HCT116 (cell line): ENCODE measurements around the gene CDC14B. TPM values are rescaled to one million over a fixed set of nuclear protein-coding genes. Genes with fewer than 3 reads are reported as not detected.
"Not testable (repeated sequence)": the region's sequence is repeated elsewhere in the genome, so short reads cannot be mapped to it uniquely, and the experiment has no call there.

Source experiments
- ATAC-seq: fragments of 200-7000 bp; cut with Tn5 transposase; 2 replicates; pipeline ENCODE4 v1.9.1; 2020; ENCODE audit warnings: mild to moderate bottlenecking, moderate library complexity
- BruUV-seq: library from RNA; stranded (reverse); fragments of 400-500 nt; replicated peaks from 2 replicates; lab custom pipeline; 2021; lab: Mats Ljungman, UMichigan
- CTCF ChIA-PET: fragments of 300-600 bp; sonication (Branson Sonifier 250); formaldehyde crosslinking; loops from one replicate; lab custom pipeline; 2021; ENCODE audit warnings: antibody characterized with exemption; lab: Charles Lee
- POLR2A ChIA-PET: fragments of 300-600, 350-600 bp; sonication (Branson Sonifier 250); formaldehyde crosslinking; loops from one replicate; lab custom pipeline; 2021; ENCODE audit warnings: antibody characterized with exemption; lab: Charles Lee
- RAD21 ChIA-PET, 2 experiments: fragments of 300-600 bp; sonication (Branson Sonifier 250); formaldehyde crosslinking; loops; one replicate each; lab custom pipeline; 2023; ENCODE audit warnings: low total read pairs in 2 of 2; ENCODE audit not compliant: uncharacterized antibody in 2 of 2, unreplicated experiment in 2 of 2, low non-redundant PET in 1 of 2; lab: Charles Lee
- DNase-seq: peaks from one replicate; pipeline ENCODE4 v3.0.0-alpha.2; 2010; ENCODE audit warnings: low read depth, low spot score
- H2AFZ ChIP-seq: fragments of 200-600 bp; shearing (Covaris generic), sonication (generic); 2 replicates; pipeline ENCODE4 v1.6.1; 2017; ENCODE audit warnings: low read depth, mixed run types, mixed read lengths, antibody characterized with exemption, low read length; ENCODE audit not compliant: poor library complexity, severe bottlenecking
- H3K27ac ChIP-seq: 2 replicates; pipeline ENCODE4 v1.5.1; 2012; ENCODE audit warnings: low read depth, low read length
- H3K27me3 ChIP-seq: fragments of 200-600 bp; sonication (generic); 2 replicates; pipeline ENCODE4 v1.6.1; 2016; ENCODE audit warnings: mixed run types, low read length, mixed read lengths; ENCODE audit not compliant: insufficient read depth
- H3K36me3 ChIP-seq, 2 experiments: fragments of 200-500 bp in 1 of 2; fragments of 200-600 bp in 1 of 2; sonication (Bioruptor generic) in 1 of 2; sonication (generic) in 1 of 2; 2 replicates each; pipeline versions ENCODE4 v1.5.1 to v1.6.1; 2014 to 2016; ENCODE audit warnings: low read length in 2 of 2, inconsistent platforms in 1 of 2, mixed read lengths in 1 of 2, mixed run types in 1 of 2; ENCODE audit not compliant: insufficient read depth in 2 of 2, control insufficient read depth in 1 of 2
- H3K4me1 ChIP-seq, 2 experiments: fragments of 200-600 bp in 1 of 2; sonication (generic) in 1 of 2; 2 replicates each; pipeline versions ENCODE4 v1.5.1 to v1.6.1; 2012 to 2017; ENCODE audit warnings: low read length in 2 of 2, inconsistent platforms in 1 of 2, mild to moderate bottlenecking in 1 of 2, mixed read lengths in 1 of 2, mixed run types in 1 of 2, moderate library complexity in 1 of 2; ENCODE audit not compliant: insufficient read depth in 2 of 2, control insufficient read depth in 1 of 2
- H3K4me2 ChIP-seq: fragments of 200-600 bp; sonication (generic); 2 replicates; pipeline ENCODE4 v1.6.1; 2017; ENCODE audit warnings: mixed run types, low read length, mixed read lengths
- H3K4me3 ChIP-seq, 2 experiments: fragments of 200-600 bp in 1 of 2; sonication (generic) in 1 of 2; replicated peaks in 1 of 2; 2 replicates each; pipeline ENCODE4 v1.5.1; 2011 to 2016; ENCODE audit warnings: low read length in 2 of 2, control low read depth in 1 of 2, low read depth in 1 of 2, mild to moderate bottlenecking in 1 of 2, mixed read lengths in 1 of 2, mixed run types in 1 of 2
- H3K79me2 ChIP-seq: fragments of 200-600 bp; sonication (generic); 2 replicates; pipeline ENCODE4 v1.6.1; 2017; ENCODE audit warnings: mild to moderate bottlenecking, mixed run types, low read length, moderate library complexity, mixed read lengths; ENCODE audit not compliant: insufficient read depth
- H3K9ac ChIP-seq: fragments of 200-600 bp; sonication (generic); 2 replicates; pipeline ENCODE4 v1.6.1; 2016; ENCODE audit warnings: low read length, mixed read lengths
- H3K9me2 ChIP-seq: fragments of 200-600 bp; sonication (generic), shearing (Covaris generic); 2 replicates; pipeline ENCODE4 v1.6.1; 2017; ENCODE audit warnings: mixed run types, mild to moderate bottlenecking, moderate library complexity; ENCODE audit not compliant: insufficient read depth
- H3K9me3 ChIP-seq, 2 experiments: fragments of 200-500 bp in 1 of 2; fragments of 200-600 bp in 1 of 2; sonication (Bioruptor generic) in 1 of 2; sonication (generic) in 1 of 2; 2 replicates each; pipeline ENCODE4 v1.6.1; 2014 to 2017; ENCODE audit warnings: low read length in 2 of 2, mixed read lengths in 2 of 2, inconsistent platforms in 1 of 2, low read depth in 1 of 2, mild to moderate bottlenecking in 1 of 2, mixed run types in 1 of 2, moderate library complexity in 1 of 2; ENCODE audit not compliant: control insufficient read depth in 1 of 2, insufficient read depth in 1 of 2
- H4K20me1 ChIP-seq: fragments of 200-600 bp; sonication (generic), shearing (Covaris generic); 2 replicates; pipeline ENCODE4 v1.6.1; 2017; ENCODE audit warnings: mixed run types, mild to moderate bottlenecking, moderate library complexity; ENCODE audit not compliant: insufficient read depth
- EZH2 ChIP-seq: fragments of 200-600 bp; sonication (generic); IDR thresholded peaks from 2 replicates; pipeline ENCODE4 v1.6.1; 2017; ENCODE audit warnings: antibody characterized with exemption, mixed run types
- POLR2A ChIP-seq: IDR thresholded peaks from 2 replicates; pipeline ENCODE4 v1.7.0; 2011; ENCODE audit warnings: borderline replicate concordance; ENCODE audit not compliant: insufficient read depth, insufficient read length; ENCODE audit errors: extremely low read depth
- POLR2AphosphoS5 ChIP-seq: IDR thresholded peaks from 2 replicates; pipeline ENCODE4 v1.6.1; 2011; ENCODE audit warnings: mild to moderate bottlenecking, low read depth, low read length, moderate library complexity
- SP1 ChIP-seq: IDR thresholded peaks from 2 replicates; pipeline ENCODE4 v1.6.1; 2012; ENCODE audit warnings: low read depth
- ZBTB33 ChIP-seq: IDR thresholded peaks from 2 replicates; pipeline ENCODE4 v1.6.1; 2011; ENCODE audit warnings: mild to moderate bottlenecking, low read length, moderate library complexity; ENCODE audit not compliant: insufficient replicate concordance; ENCODE audit errors: extremely low read depth
- intact Hi-C: fragments of 100-400 bp; cut with micrococcal nuclease; formaldehyde crosslinking; loops from 2 replicates; pipeline ENCODE4 v1.10.0; 2022
- total RNA-seq: library from RNA; stranded (reverse); gene quantifications from one replicate; pipeline ENCODE4 v1.2.1, GENCODE V29; 2021; ENCODE audit not compliant: unreplicated experiment

Gene CDC14B
- total RNA-seq, 1 experiment from 2014 or later, result 21.6 TPM

DNA sequence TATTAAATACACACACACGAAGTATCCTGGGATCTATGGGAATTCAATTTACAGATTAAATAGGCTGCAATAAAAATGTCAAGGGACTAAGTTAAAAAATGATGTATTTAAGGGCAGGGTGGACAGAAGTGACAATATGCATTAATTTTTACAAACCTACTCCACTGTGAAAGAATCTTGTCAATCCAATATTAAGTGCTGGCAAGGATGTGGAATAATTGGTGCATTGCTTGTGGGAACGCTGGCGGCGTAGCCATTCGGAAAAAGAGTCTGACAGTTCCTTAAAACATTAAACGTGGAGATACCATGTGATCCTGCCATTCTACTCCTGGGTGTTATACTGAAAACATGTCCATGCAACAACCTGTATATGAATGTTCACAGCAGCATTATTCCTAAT is 4.2 kb downstream of the CDC14B start:
- Histone ChIP-seq H3K9ac (no peak overlapping the region), H3K9me3 (no peaks in the 10 kb centered on the region), H3K4me2 (no peak overlapping the region), H3K9me2 (no peaks in the 10 kb centered on the region), H3K36me3 (no peaks in the 10 kb centered on the region), H3K4me1 (peaks cover 11 to 33% of the 10 kb centered on the region in 2 experiments; a peak in 3 of 4 replicates), H3K4me3 (no peak overlapping the region), H4K20me1 (no peaks in the 10 kb centered on the region), H2AFZ (no peak overlapping the region), H3K27ac (no peak overlapping the region), H3K27me3 (no peaks in the 10 kb centered on the region), H3K79me2 (peaks cover 82% of the 10 kb centered on the region)
- ChIA-PET CTCF (no interaction called here), RAD21 (no interaction called here), POLR2A (no interaction called here)
- ATAC-seq (no peak), DNase-seq (no peak)
- no peak for TF ChIP-seq POLR2AphosphoS5
- no peak for TF ChIP-seq POLR2A
- no peak for TF ChIP-seq ZBTB33
- no peak for TF ChIP-seq SP1
- no peak for TF ChIP-seq EZH2
- BruUV-seq, result no TSS peak
- intact Hi-C loops, result no loop called here

DNA sequence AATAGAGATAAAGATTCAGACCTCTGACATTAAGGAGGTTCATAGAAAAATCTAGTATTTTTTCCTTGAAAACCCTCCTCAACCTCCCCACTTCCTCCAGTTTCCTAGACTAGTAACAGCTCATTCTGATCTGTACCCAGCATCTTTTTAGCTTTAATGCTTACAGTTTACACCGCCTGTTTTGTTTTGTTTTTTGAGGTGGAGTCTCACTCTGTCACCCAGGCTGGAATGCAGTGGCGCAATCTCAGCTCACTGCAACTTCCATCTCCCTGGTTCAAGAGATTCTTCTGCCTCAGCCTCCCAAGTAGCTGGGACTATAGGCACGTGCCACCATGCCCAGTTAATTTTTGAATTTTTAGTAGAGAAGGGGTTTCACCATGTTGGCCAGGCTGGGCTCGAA is 5.0 kb downstream of the CDC14B start:
- Histone ChIP-seq H3K79me2 (peaks cover 85% of the 10 kb centered on the region), H3K4me1 (peaks cover 7 to 26% of the 10 kb centered on the region in 2 experiments; a peak in 3 of 4 replicates)
- H2AFZ ChIP-seq, BruUV-seq, intact Hi-C loops, H3K36me3 ChIP-seq, POLR2A ChIA-PET, H3K4me3 ChIP-seq, H3K9me3 ChIP-seq, H3K9me2 ChIP-seq, DNase-seq, H3K27me3 ChIP-seq, CTCF ChIA-PET, ATAC-seq, H3K9ac ChIP-seq, H3K27ac ChIP-seq, RAD21 ChIA-PET, H3K4me2 ChIP-seq, H4K20me1 ChIP-seq: not testable (repeated sequence)
